ENCODE results near the gene IQCH. TPM values are rescaled to one million over a fixed set of nuclear protein-coding genes. Genes with fewer than 3 reads are reported as not detected.

IQCH gene
- polyA plus RNA-seq, 3 donors = 0.03 TPM; not detected in 2

- Histone ChIP-seq H3K9ac (ENCODE audit: insufficient read depth, low read length, poor library complexity, severe bottlenecking) (no peak overlapping the region), H3K36me3 (replicated peaks in 1 of 2; ENCODE audit: control insufficient read depth in 1 of 2, insufficient read depth in 2 of 2, low read length in 2 of 2) (no peaks in the 10 kb centered on the region), H4K20me1 (ENCODE audit: insufficient read depth, low read length) (no peaks in the 10 kb centered on the region), H3K27ac (ENCODE audit: low read depth in 1 of 2, low read length in 2 of 2) (no peak overlapping the region), H3K4me3 (replicated peaks in 1 of 3; ENCODE audit: low read depth in 2 of 3, low read length in 3 of 3) (no peak overlapping the region), H2AFZ (ENCODE audit: insufficient read depth, low read depth, low read length, poor library complexity, severe bottlenecking) (no peak overlapping the region), H3K79me2 (ENCODE audit: insufficient read depth, low read length) (no peaks in the 10 kb centered on the region), H3K4me1 (ENCODE audit: control insufficient read depth in 1 of 2, insufficient read depth in 2 of 2, low read length in 2 of 2) (no peaks in the 10 kb centered on the region), H3K9me3 (replicated peaks in 1 of 2; ENCODE audit: control insufficient read depth in 1 of 2, insufficient read depth in 1 of 2, low read length in 2 of 2) (no peaks in the 10 kb centered on the region), H3K4me2 (replicated peaks; ENCODE audit: extremely low read depth, low read length, poor library complexity, severe bottlenecking) (no peak overlapping the region), H3K27me3 (ENCODE audit: control insufficient read depth in 2 of 2, insufficient read depth in 2 of 2, low read length in 2 of 2) (no peaks in the 10 kb centered on the region)
- intact Hi-C loops (cut with micrococcal nuclease) = no loop called here
- 100% methylated on average over 1 of the region's 1 CpG for WGBS (ENCODE audit: insufficient coverage)
- H3K27ac Mint-ChIP-seq = no peak overlapping the region
- DNase-seq = no peak
- H3K27me3 Mint-ChIP-seq (ENCODE audit: low read depth in 3 of 3) = peaks cover 0 to 3% (median 0%) of the 10 kb centered on the region in 3 donors
- peaks cover 2% of the 10 kb centered on the region for H3K4me1 Mint-ChIP-seq
- peaks cover 0 to 8% (median 3%) of the 10 kb centered on the region in 7 donors for H3K9me3 Mint-ChIP-seq
- TF ChIP-seq CTCF (IDR thresholded peaks at IDR 0.05) = no peak
- H3K4me3 Mint-ChIP-seq = no peak overlapping the region
- H3K36me3 Mint-ChIP-seq = no peaks in the 10 kb centered on the region
These were observed 77.1 kb downstream of the IQCH start for GRCh38 chr15:67331676-67332075.

GRCh38 chr15:67335026-67335425 is 80.4 kb downstream of the IQCH start:
- H3K27me3 ChIP-seq (ENCODE audit: control insufficient read depth in 2 of 2, insufficient read depth in 2 of 2, low read length in 2 of 2) = no peaks in the 10 kb centered on the region
- no peak overlapping the region for H3K4me2 ChIP-seq (replicated peaks; ENCODE audit: extremely low read depth, low read length, poor library complexity, severe bottlenecking)
- H3K4me3 ChIP-seq (replicated peaks in 1 of 3; ENCODE audit: low read depth in 2 of 3, low read length in 3 of 3) = no peak overlapping the region
- TF ChIP-seq CTCF (IDR thresholded peaks at IDR 0.05) = no peak
- no peak overlapping the region for H2AFZ ChIP-seq (ENCODE audit: insufficient read depth, low read depth, low read length, poor library complexity, severe bottlenecking)
- Mint-ChIP-seq H3K9me3 (no peaks in the 10 kb centered on the region), H3K27ac (no peak overlapping the region), H3K27me3 (ENCODE audit: low read depth in 3 of 3) (peaks cover 0 to 3% (median 0%) of the 10 kb centered on the region in 3 donors), H3K4me1 (peaks cover 2% of the 10 kb centered on the region), H3K4me3 (no peak overlapping the region), H3K36me3 (no peaks in the 10 kb centered on the region)
- H3K36me3 ChIP-seq (replicated peaks in 1 of 2; ENCODE audit: control insufficient read depth in 1 of 2, insufficient read depth in 2 of 2, low read length in 2 of 2) = no peaks in the 10 kb centered on the region
- no peaks in the 10 kb centered on the region for H3K9me3 ChIP-seq (replicated peaks in 1 of 2; ENCODE audit: control insufficient read depth in 1 of 2, insufficient read depth in 1 of 2, low read length in 2 of 2)
- no peaks in the 10 kb centered on the region for H3K4me1 ChIP-seq (ENCODE audit: control insufficient read depth in 1 of 2, insufficient read depth in 2 of 2, low read length in 2 of 2)
- no peak overlapping the region for H3K9ac ChIP-seq (ENCODE audit: insufficient read depth, low read length, poor library complexity, severe bottlenecking)
- no CpG with 5 or more reads among the region's 4 CpGs for WGBS (ENCODE audit: insufficient coverage)
- H3K27ac ChIP-seq (ENCODE audit: low read depth in 1 of 2, low read length in 2 of 2) = no peak overlapping the region
- H3K79me2 ChIP-seq (ENCODE audit: insufficient read depth, low read length) = no peaks in the 10 kb centered on the region
- no peaks in the 10 kb centered on the region for H4K20me1 ChIP-seq (ENCODE audit: insufficient read depth, low read length)
- DNase-seq = no peak
- intact Hi-C loops (cut with micrococcal nuclease) = no loop called here
